Tracheal epithelial cell (primary cell): ENCODE measurements around the gene CNTNAP3B. TPM values are rescaled to one million over a fixed set of nuclear protein-coding genes. Genes with fewer than 3 reads are reported as not detected.

Experiments
- total RNA-seq: library from RNA; depleted of rRNA; stranded (reverse); fragments of >200 nt; gene quantifications from 2 replicates; pipeline ENCODE4 v1.2.1, GENCODE V29; 2014

CNTNAP3B gene
- total RNA-seq, result 4.6 and 9.8 TPM in 2 replicates

GRCh38 chr9:42129073-42129729 lies at the start of gene CNTNAP3B:
Gene CNTNAP3B, minus strand, starts transcription at chr9:42129426. Its CDS starts 332 bp downstream, at chr9:42129094.

Other genes with a start within 250 kb of the CNTNAP3B start
- under 0.01 TPM in 1 of 2 replicates, not detected in the other for gene SPATA31A6, start 54.2 kb upstream of the CNTNAP3B start, total RNA-seq